HG03439 (cell line): Measurements from ENCODE around the gene ZC3HAV1.
"Not testable (repeated sequence)": the region's sequence is repeated elsewhere in the genome, so short reads cannot be mapped to it uniquely, and the experiment has no call there.

ENCODE experiments used
- ATAC-seq: cut with Tn5 transposase; IDR thresholded peaks from one replicate; pipeline ENCODE4 v1.9.1; 2021; ENCODE audit warnings: mild to moderate bottlenecking, moderate library complexity; ENCODE audit not compliant: unreplicated experiment

ZC3HAV1 gene

DNA sequence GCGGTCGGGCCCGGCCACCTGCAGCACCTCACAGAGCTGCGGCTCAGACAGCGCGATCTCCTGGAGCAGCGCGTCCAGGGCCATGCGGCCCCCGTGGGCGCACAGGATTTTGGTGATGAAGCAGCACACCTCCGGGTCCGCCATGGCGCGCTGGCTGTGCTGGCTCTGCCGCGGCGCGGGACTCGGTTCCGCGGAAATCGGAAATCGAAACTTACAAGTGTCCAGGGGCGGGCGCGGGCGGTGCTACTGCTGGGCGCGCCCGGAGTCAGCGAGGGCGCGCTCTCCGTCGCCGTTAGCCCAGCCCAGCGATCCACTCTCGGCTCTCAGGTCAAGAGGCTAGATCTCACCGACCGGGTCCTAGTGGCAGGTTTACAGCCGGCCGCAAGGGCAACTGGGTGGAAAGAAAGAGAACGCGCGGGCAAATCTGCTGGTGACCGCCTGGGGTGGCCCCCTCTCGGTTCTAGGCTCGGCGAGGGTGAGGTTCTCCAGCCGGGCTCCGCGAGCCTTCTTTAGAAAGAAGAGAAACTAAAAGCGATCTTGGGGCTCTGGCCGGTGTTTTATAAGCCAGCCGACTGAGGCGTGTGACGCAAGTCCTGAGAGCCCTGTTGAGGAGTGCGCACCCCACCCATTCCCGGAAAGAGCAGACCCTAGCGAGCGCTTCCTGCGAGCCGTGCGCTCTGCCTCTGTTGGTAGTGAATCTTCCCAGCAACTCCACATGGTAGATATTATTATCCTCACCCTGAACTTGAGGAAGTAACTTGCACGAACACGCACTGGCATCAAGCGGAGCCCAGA lies at the start of gene ZC3HAV1:
Gene ZC3HAV1 (minus strand): TSS at position 533 of the 795 bp plus-strand sequence. CDS start 389 bp downstream, at position 144.
- ATAC-seq, result peak; percentile 68

DNA sequence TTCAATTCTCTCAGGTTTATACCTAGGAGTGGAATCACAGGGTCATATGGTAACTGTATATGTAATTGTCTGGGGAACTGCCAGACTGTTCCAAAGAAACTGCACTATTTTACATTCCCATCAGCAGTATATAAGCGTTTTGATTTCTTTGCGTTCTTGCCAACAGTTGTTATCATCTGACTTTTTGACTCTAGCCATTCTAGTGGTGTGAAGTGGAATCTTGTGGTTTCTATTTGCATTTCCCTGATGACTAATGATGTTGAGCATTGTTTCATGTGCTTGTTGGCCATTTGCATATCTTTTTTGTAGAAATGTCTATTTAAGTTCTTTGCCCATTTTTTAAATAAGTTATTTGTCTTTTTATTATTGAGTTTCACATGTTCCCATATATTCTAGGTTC lies 44.3 kb upstream of the ZC3HAV1 start:
- no peak for ATAC-seq

DNA sequence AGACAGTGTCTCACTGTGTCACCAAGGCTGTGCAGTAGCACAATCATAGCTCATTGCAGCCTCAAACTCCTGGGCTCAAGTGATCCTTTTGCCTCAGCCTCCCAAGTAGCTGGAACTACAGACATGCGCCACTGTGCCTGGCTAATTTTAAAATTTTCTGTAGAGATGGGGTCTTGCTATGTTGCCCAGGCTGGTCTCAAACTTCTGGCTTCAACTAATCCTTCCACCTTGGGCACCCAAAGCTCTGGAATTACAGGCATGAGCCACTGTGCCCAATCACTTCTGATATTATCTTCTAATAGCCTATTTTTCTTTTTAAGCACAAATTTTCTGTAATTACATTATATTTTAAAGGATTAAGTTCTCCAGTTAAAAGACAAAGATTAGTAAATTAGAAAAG lies 42.6 kb upstream of the ZC3HAV1 start:
- no peak for ATAC-seq

DNA sequence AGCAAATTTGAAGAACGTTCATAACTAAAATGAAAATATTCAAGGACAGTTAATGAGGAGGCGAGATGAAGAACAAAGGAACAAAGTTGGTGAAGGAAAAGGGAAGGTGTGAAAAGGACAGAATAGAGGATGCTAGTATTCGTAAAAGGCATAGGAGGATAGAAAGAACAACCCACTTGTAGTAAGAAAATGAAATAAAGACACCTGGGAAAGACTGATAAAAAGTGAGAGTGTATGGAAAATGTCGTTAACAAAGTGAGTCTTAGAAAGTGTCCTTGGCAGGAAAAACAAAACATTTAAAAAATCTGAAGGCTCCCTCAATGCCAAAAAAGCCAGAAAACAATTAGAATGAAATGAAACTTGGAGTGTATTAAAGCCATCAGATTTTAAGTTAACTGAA lies 29.6 kb upstream of the ZC3HAV1 start:
- ATAC-seq, result no peak

DNA sequence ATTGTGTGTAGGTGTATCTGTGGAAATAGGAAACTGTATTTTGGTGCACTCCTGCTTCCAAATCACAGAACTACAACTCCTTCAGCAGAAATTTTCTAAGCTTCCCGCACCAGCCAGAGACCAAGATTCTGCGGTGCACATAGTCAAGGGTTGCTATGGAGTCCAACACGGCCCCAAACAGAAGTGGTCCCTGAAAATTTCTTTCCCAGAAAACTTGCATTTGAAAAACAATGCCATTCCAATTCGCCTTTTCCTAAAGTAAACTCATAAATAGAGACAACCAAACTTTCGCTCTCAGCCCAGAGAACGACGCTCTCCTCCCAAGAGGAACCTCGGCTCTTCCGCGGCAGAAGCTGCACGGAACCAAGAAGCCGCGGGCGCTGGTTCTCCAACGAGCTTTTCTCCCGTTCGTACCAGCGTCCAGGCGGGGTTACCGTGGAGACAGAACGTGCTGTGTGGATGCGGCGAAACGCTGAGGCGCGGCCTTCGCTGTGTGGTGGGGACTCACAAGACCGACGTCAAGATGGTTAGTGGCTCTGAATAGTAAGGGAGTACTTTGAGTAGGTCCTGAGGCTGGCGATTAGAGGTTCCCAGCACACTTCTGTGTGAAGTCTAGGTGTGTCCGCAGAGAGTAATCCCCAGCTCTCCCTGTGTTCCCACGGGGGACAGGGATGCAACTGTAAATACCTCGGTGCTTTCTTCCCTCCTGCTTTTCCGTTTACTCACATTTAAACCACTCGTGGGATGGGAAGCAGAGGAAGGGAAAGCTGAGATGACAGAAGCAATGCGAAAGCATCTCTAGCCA lies 24.0 kb upstream of the ZC3HAV1 start:
- ATAC-seq, result peak; percentile 97

DNA sequence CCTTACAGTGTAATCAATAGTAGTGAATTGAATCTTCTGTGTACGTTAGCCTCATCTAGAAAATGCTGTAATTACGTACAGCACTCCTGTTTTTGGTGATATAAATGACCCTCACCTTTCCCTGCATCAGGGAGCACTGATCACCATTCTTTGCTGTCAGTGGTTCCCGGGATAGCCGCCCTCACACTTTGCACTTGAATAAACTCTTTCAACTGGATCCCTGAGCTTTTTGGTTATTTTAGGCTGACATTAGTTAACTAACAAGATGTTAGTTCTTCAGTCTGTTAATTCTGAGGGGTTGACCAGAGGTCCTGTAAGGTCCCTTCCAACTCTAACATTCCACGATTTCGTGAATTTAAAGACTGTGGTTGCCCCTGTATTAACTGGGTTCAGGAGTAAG lies 23.4 kb upstream of the ZC3HAV1 start:
- ATAC-seq, result no peak

DNA sequence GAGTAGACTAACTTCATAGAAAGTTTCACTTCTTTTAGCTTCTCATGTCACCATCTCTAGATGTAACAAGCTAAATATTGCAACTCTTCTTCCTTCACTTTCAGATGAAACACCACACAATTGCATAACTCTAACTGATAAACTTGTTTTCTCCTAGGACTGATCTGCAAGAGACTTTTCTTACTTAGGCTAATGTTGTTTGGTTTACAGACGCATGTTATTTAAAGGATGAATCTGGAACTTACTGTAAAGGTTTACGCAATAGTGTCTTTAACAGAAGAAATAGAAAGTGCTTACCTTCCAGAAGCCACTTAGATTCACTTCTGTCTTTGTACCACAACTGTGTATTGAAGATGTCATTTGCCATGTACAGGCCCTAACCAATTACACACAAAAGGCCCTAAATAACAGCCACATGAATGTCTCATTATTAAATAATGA lies 22.1 kb upstream of the ZC3HAV1 start:
- ATAC-seq, result no peak

DNA sequence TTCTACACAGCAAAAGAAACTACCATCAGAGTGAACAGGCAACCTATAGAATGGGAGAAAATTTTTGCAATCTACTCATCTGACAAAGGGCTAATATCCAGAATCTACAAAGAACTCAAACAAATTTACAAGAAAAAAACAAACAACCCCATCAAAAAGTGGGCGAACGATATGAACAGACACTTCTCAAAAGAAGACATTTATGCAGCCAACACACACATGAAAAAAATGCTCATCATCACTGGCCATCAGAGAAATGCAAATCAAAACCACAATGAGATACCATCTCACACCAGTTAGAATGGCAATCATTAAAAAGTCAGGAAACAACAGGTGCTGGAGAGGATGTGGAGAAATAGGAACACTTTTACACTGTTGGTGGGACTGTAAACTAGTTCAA lies 20.3 kb upstream of the ZC3HAV1 start:
- not testable (repeated sequence) for ATAC-seq

DNA sequence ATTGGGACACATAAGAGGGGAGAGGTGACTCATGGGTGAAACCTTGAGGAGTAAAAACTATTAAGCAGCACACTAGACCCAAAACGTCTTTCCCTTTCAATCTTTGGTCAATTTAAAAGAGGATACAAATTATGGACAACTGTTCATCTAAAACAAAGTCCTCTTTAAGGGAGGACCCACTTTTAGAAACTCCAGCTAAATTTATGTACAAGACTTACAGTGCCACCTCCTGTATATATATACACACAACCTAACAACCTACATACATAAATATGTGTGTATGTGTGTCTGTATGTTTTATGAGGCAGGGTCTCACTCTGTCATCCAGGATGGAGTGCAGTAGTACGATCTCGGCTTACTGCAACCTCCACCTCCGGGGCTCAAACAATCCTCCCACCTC lies 18.1 kb upstream of the ZC3HAV1 start:
- ATAC-seq, result no peak

DNA sequence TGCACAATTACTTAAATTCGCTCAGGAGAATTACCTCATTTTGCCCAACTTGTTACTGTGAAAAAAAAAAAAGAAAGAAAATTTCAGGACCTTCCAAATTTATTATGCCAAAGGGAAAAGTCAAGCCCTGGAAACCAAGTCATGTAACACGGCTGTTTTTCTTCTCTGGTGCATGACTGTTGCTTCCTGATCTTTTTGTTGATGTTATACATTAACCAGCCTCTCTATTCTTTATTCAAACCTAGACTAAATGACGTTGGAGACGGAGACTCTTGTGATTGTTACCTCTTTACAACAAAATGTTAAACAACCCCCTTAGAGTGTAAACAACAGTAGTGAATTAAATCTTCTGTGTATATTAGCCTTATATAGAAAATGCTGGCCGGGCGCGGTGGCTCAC lies 16.1 kb upstream of the ZC3HAV1 start:
- ATAC-seq, result no peak

DNA sequence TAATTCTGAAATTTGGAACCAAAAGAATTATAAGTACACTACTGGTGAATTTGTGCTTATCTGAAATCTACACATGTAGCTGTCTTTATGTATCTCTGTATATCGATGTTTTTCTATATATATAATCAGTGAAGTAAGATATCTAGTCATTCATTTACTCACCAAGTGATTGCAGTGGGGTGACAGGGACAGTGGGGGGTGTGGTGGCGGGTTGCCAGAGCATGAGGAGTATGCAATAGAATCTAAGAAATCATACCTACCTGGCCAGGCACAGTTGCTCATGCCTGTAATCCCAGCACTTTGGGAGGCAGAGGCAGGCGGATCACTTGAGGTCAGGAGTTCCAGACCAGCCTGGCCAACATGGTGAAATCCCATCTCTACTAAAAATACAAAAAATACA lies 15.5 kb upstream of the ZC3HAV1 start:
- ATAC-seq, result not testable (repeated sequence)

DNA sequence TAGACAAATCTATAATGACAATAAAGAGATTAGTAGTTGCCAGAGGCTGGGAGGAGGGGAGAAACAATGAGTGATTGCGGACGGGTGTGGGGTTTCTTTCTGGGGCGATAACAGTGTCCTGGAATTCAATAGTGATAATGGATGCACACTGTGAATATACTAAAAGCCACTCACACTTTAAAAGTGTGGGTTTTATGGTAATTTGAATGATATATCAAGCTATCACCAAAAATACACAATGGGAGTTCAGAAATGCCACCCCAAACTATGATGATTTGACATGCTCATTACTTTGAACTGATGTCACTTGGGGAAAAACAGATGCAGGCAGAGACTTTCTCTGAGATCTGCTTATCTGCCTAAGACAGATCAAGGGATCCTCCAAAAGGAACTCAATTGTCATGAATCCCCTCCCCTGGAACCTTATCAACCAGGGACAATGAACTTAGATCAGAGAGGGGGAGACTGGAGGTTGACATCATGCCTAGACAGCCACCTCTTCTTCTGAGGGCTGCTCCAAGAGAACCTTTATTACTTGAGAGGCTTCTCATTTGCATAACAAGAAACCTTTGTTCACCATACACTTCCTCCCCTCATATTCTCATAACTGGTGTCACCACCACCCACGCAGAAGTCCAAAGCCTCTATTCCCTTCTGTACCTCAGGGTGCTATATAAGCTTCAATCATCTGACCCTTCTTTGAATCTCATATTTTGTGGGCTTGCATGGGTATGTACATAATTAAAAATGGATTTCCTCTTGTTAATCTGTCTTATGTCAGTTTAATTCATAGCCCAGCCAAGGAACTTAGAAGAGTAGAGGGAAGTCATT lies 14.8 kb upstream of the ZC3HAV1 start:
- ATAC-seq, result peak; percentile 71

DNA sequence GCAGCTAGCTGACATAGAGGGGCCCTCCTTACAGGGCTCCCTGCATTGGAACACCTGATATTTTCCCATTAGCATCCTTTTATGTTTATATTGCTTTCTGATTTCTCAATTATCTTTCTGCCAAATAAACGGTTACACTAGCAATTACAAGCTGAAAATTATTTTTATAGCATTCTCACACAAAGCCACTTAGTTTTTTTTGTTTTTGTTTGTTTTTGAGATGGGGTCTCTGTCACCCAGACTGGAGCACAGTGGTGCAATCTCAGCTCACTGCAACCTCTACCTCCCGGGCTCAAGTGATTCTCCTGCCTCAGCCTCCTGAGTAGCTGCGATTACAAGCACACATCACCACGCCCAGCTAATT lies 9.9 kb upstream of the ZC3HAV1 start:
- ATAC-seq, result no peak

DNA sequence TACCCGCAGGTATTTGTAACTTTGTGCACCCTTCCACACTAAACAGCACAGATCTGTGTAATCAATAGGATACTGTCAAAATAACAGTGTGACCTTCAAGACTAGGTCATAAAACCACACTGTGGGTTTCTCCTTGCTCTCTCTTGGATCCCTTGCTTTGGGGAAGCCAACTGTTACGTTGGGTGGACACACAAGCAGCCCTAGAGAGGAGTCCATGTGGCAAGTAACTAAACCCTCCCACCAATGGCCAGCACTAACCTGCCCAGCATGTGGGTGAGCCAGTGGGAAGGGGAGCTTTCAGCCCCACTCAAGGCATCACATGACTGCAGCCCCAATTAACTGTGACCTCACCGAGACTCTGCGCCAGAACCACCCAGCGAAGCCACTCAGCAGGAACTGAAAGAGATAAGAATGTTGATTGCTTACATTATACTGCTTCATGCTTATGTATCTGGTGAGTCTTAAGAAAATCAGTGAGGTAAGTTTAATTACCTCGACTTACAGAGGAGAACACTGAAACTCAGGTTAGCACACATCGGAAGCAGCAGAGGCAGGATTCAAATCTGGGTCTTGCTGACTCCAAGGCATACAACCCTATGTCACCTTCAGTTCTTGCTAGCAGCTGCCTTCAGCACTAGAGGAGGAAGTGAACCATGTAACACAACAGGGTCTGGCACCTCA lies 9.4 kb upstream of the ZC3HAV1 start:
- peak; percentile 80 for ATAC-seq

DNA sequence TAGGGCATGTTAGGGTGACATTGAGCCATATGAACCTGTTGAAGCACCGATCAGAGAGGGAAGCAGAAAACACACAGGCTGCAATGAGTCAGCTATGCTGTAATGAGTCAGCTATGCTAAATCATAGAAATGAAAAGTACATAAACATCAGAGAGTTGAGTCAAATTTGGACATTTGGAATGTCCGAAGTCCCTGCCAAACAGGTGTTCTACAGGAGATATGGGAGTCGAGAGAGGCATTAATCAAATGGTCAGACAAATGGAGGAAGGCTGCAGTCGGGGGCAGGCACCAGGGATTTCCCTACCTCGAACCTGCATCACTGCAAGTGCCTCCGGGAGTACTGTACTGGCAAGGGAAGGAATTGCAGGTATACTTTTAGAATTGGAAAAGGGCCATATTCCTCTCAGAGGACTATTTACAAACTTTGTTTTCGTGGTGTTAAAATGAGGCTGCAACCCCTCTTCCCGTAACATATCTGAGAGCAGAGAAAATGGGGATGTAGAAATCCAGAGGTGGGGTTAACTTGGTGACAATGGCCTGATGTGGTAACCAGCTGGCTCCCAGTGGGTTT lies 8.8 kb upstream of the ZC3HAV1 start:
- ATAC-seq, result peak; percentile 62

DNA sequence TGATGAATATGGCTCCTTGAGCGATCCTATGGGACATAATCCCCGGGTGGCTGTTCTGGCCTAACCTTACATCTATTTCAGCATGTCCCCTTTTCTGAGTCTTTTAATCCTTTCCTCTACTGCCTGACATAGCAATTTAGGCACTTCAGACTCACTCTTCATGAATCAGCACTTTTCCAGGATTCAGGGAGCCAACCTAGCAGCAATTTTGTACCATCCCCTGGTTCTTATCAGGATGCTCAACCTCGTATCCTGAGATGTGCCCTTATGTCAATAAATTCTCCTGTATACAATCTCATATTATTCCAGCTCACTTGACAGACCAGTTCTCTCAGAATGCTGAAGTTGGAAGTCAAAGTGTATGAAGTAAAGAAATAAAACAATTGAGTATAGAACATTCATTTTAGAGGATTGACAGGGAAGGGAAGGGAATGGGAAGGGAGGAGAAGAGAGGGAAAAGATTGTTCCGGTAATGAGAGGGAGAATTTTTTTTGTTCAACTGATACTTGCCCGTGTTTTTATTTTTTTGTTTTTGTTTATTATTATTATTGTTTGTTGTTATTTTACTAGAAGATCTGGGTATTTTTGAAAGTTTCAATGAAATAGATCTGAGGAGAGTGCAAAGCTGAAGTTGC lies 8.2 kb upstream of the ZC3HAV1 start:
- ATAC-seq, result no peak

DNA sequence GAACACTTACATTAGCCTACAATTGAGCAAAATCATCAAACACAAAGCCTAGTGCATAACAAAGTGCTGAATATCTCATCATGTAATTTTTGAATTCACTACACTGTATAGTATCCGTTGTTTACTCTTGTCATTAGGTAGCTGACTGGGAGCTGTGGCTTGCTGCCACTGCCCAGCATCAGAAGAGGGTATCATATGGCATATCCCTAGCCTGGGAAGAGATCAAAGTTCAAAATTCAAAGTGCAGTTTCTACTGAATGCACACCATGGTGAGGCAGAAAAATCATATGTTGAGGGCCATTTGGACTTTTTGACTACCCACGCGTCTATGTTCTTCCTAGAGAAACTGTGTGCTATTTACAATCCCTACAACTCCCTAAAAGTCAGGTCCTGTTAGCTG lies 7.5 kb upstream of the ZC3HAV1 start:
- no peak for ATAC-seq

DNA sequence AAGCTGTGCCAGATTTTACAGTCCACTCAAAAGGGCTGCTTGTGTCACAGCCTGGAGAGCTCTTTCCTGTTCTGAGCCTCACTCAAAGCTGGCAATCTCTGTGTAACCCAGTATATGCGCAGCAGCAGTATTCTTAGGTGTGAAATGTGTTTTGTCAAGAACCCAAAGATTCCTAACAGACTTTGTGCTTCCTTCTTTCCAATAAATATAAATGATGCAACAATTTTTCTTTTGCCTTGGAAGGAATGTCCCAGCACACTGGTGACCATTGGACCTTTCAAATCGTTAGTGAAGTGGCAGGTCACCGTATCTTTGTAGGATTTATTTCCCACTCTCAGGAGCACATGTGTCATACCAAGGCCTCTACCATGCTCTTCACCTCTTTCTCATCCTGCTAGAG lies 5.6 kb upstream of the ZC3HAV1 start:
- no peak for ATAC-seq

DNA sequence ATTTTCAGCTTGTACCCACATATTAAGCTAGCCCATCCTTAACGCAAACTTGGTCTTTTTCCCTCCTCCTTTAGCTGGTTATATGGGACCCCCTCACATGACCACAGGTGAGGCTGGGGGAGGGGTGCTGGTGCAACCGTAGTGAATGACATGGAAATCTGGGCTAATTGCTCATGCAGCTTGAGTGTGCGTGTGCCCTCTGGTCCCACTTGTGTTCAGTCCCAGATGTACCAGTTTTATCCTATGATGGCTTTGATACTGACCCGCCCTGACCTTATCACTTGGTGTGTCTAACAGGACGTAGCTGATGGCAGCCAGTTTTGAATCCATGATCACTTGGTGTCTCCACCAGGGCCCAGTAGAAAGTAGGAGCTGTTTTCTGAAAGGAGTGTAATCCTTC lies 5.1 kb upstream of the ZC3HAV1 start:
- ATAC-seq, result no peak

DNA sequence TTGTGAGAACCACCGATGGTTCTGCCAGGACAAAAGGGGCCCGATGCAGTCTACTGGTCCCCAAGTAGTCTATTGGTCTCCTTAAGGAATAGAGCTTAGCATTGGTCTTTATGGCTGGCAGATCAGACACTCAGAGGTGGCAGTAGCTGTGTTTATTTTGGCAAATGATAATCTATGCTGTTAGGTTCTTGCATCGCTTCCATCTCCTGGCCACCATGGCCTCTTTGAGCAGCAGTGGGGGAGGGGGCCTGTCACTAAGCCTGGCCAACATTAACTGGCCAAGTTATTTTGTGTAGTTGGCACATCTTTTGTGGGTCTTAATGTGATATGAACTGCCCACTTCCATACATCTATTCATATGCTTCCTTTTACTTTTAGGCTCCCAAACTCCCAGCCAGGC lies 4.5 kb upstream of the ZC3HAV1 start:
- ATAC-seq, result no peak
